Putamen (tissue), 1 donor: ENCODE measurements around the gene CTU1.

Experiments used
- DNase-seq: peaks from one replicate; pipeline ENCODE4 v3.0.0-alpha.2; 2016; ENCODE audit warnings: low spot score

CTU1 gene

DNA sequence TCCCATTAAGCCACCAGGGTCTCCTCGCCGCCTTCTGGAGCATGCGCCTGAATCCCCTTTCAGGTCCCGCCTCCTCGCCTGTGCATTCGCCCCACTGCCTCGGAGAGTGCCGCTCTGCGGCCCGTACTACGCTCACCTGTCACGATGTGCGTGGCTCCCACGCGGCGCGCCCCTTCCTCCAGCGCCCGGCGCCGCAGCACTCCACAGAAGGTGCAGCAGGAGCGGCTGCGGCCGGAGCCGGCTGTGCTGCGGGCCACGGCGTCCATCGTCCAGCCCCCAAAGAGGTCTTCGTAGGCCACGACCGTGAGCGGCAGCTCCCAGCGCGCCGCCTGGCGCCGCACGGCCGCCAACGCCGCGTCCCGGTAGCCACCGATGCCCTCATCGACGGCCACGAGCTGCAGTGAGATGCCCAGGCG is 4.3 kb downstream of the CTU1 start:
- no peak for DNase-seq

DNA sequence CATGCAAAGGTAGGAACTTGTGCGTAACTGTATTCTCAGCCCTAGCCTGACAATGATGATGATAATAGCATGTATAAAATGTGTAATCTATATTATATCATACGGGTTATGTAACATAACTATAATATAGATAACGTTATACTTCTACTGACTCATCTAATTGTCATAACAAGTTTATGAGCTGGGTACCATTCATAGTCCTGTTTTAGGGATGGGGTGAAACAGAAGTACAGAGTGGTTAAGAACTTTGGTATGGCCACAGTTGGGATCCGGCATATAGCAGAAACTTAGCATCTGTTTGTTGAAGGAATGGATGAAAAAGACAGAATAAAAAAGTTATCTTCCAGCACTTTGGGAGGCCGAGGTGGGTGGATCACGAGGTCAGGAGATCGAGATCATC is 5.2 kb downstream of the CTU1 start:
- DNase-seq: no peak

DNA sequence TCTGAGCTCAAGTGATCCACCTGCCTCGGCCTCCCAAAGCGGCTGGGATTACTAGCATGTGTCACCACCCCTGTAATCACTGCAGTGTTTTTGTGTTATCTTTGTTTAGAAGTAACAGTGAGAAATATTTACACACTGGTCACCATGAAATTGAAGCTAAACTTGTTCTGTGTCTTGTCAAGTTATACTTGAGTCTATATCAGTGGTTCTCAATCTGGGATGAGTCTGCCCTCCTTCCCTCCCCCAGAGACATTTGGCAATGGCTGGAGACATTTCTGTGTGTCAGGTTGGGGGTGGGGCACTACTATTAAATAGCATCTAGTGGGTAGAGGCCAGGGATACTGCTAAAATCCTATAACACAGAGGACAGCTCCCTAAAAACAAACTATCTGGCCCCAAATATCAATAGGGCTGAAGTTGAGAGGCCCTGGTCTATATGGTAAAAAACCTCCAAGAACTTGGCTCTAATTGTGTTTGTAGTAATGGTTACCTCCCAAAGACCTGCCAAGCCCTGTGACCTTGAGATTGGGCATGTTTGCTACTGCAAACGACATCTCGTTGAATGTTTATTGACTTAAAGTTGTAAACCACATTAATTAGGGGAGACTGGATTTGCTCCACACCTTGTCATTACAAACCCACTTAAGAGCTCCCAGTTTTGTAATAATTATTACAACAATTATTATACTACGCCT is 6.9 kb downstream of the CTU1 start:
- DNase-seq: no peak

DNA sequence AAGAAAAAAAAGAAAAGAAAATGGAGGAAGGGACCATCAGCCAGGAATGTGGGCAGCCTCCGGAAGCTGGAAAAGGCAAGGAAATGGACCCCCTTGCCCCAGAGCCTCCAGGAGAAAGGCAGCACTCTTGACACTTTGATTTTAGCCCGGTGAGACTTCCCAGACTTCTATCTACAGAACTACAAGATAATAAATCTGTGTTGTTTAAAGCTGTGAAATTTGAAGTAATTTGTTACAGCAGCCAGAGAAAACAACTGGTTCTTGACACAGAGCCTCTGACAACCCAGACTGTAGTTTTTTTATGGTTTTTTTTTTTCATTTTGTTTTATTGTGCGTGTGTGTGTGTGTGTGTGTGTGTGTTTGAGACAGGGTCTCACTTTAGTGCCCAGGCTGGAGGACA is 7.6 kb downstream of the CTU1 start:
- no peak for DNase-seq

GRCh38 chr19:51099047-51099382 is 9.2 kb downstream of the CTU1 start:
- DNase-seq: no peak

- DNase-seq: no peak
Observed at GRCh38 chr19:51098365-51099046, 9.7 kb downstream of the CTU1 start.

DNA sequence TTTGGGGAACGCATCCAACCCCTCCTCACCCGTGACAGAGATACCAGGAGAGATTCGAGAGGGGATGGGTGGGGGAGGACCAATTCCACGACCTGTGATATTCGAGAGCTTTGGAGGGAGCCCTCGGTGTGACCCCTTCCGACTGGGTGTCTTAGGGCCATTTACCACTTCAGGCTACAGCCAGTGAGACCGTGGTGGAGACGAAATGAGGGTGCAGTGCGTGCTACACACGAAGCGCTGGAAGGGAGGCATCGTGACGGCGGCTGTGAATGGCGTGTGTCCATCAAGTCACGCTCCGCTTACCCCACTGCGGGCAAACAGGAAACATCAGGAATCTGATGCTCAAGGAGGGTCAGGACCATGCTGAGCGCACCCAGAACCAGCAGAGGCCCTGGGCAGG is 10.4 kb downstream of the CTU1 start:
- DNase-seq: no peak

- peak; percentile 17 for DNase-seq
Observed at GRCh38 chr19:51097166-51097738, 11.0 kb downstream of the CTU1 start.

GRCh38 chr19:51096473-51097165 is 11.6 kb downstream of the CTU1 start:
- no peak for DNase-seq

DNA sequence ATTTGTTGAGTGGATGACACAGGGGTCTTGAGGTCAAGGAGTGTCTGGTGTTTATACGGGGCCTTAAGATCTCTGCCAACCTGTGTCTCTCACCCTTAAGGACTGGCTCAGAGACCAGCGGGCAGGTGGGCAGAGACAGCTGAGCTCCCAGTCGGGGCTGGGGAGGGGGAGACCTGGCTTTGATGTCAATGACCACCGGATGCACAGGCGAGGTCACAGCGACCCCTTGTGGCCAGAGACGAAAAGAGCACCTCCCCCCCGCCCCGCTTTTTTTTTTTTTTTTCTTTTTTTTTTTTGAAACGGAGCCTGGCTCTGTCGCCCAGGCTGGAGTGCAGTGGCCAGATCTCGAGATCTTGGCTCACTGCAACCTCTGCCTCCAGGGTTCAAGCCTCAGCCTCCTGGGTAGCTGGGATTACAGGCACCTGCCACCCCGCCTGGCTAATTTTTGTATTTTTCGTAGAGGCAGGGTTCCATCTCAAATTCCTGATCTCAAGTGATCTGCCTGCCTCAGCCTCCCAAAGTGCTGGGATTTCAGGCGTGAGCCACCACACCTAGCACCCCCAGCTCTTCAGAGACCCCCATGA is 13.4 kb downstream of the CTU1 start:
- DNase-seq: no peak

GRCh38 chr19:51093510-51094345 is 14.5 kb downstream of the CTU1 start:
- no peak for DNase-seq

- no peak for DNase-seq
Observed at GRCh38 chr19:51093101-51093500, 15.1 kb downstream of the CTU1 start.

DNA sequence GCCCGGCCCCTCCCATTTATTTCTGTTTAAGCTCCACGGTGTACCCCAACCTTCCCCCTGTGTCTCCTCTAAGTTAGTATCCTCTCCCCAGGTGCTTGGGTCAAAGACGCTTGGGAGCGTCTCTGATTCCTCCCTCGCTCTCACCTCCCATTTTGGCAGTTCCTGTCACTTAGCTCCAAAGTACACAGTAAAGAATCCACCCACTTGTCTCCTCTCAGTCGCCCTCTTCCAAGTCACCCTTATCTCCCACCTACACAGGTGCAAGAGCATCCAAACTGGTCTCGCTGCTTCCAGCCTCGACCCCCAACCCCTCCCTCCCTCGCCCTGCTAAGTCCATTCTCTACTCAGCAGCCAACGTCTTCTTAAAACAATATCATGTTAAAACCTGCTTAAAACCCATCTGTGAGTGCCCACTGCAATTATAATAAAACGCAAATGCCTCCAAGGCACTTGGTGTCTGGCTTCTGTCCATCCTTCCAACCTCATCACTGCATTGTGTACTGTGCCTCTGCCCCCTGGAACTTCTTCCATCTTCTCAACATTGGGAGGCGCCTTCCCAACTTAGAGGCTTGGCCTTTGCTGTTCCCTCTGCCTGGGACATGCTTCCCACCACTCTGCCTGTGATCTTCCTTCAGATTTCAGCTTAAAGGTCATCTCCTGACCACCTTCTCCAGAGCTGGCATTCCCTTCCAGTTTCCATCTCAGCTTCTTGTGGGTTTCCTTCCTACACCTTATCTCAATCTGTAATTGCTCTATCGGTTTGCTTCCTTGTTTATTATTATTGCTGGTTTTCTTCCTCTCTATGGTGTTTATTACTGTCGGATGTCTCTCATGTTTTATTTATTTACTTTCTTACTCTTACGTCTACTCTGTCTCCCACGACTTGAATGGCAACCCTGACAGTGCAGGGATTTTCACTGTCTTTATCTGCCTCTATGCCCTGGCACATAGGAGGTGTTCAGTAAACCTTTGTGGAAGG is 16.0 kb downstream of the CTU1 start:
- DNase-seq: no peak

GRCh38 chr19:51091126-51091525 is 17.1 kb downstream of the CTU1 start:
- DNase-seq: no peak

DNA sequence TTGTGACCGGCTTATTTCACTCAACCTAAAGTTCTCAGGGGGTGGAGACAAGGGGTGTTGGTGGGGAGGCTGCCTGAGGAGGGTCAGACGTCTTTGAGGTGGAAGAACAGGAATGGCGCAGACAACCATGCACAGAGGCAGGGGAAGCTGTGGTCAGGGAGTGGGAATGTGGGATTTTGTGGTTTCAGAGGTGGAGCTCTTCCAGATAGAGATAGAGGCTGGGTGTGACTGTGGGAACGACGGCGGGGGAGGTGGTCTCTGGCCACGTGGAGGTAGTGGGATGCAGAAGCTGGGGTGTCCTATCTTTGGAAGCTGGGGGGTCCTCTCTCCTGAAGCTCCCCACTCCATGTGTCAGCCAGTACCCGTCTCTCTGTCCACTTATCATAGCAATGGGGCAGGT is 17.7 kb downstream of the CTU1 start:
- DNase-seq: no peak

DNA sequence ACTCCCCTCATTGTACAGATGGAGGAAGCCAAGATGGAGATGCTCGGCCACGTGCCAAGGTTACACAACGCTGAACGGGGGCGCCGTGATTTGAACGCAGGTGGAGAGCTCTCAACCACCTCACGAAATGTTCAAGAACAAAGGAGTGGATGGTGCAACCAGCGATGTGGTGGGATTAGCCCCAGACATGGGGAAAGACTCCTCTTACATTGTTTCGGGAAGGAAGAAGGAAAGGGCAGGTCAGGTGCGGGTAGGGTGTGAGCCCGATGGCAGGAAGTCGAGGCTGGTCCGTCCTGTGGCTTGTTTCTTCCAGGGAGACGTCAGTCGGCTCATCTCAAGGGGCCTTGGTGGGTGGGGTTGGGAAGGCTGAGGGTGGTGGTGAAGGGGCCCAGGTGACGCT is 18.4 kb downstream of the CTU1 start:
- DNase-seq: no peak

DNA sequence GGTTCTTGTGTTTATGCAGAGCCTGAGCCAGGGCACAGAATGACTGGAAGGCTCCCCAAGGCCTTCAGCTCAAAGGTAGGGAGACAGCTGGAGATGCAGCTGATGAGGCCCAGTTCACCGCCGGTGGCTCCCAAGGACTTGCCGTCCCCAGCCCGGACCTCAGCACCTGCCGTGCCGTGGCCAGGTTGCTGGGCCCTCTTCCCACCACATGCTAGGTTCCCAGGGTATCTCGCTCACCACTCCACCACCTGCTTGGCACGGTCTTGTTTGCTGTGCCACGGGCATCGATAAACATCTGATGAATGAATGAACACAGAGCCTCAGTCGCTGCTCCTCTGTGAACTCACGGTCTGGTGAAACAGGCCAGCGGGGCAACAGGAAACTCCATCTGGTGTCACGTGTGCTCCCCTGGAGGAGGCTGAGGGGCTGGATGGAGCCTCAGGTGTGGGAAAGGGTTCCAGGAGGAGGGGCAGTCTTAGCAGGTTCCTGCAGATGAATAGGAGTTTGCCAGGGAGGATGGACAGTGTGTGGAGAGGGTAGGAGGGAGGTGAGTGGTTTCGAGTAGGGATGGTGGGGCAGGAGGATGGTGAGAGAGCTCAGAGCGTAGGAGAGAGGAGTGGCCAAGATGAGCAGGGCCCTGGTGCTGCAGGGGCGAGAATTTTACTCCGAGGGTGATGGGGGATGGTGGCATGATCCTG is 21.9 kb downstream of the CTU1 start:
- no peak for DNase-seq

DNA sequence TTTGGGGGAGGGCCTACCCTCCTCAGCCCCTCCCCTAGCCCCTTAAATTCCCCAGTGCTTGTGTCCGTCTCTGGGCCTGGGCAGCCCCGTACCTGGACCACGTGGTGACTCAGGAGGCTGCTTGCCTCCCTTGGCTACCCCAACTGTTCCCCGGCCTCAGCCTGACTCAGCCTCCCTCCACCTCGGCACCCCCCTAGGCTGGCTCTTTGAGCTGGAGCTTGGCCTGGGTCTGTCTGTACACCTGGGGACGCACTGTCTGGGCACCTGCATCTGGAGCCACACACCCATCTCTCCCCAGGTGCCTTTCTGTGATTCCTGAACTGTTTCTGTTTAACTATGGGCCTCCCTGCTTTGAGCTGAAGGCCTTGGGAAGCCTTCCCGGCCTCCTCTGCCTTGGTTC is 23.7 kb downstream of the CTU1 start:
- DNase-seq: no peak

DNA sequence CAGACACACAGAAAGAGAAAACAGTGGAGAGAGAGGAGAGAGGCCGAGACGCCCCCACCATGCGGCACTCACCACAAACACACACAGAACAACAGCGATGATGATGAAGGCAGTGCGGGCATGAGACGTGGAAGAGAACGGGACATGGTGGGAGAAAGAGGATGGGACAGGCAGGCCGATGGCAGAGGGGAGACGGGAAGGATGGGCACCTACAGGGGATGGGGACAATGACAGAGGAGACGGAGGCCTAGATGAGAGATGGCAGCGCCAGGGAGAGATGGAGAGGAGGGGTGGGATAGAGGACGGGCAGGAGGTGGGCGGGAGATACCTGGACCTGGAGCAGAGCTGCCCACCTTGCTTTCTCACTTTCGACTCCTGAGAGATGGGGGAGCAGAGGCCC is 24.4 kb downstream of the CTU1 start:
- no peak for DNase-seq

GRCh38 chr19:51083181-51083580 is 25.0 kb downstream of the CTU1 start:
- DNase-seq: no peak
